ENCODE results near the gene ARSB. TPM values are rescaled to one million over a fixed set of nuclear protein-coding genes. Genes with fewer than 3 reads are reported as not detected.

Gene ARSB
- total RNA-seq, 3 donors from 2014 or later = 9.8 to 17.6 (median 10.0) TPM

DNA sequence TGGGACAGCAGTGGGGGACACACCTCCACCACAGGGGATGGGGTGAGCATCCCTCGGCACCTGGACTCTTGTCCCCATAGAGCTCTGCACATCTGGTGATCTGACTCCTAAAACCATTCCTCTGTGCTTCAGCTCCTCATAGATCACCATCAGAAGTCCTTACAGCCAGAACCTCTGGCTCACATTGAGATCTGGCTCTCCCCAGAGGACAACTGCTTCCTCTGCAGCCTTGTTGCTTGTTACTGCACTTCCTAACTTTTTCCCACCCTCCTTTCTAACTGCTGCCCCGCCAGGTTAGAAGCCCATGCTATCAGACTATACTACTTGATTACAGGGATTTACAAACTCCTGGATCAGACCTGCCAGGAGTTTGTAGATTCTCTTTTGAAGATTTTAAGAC, 64.5 kb downstream of the ARSB start:
- H3K4me3 ChIP-seq = no peak overlapping the region
- TF ChIP-seq POLR2AphosphoS5 (IDR thresholded peaks at IDR 0.05) (no peak), POLR2A (IDR thresholded peaks at IDR 0.05) (no peak)
- TF ChIP-seq, protein P1, sequence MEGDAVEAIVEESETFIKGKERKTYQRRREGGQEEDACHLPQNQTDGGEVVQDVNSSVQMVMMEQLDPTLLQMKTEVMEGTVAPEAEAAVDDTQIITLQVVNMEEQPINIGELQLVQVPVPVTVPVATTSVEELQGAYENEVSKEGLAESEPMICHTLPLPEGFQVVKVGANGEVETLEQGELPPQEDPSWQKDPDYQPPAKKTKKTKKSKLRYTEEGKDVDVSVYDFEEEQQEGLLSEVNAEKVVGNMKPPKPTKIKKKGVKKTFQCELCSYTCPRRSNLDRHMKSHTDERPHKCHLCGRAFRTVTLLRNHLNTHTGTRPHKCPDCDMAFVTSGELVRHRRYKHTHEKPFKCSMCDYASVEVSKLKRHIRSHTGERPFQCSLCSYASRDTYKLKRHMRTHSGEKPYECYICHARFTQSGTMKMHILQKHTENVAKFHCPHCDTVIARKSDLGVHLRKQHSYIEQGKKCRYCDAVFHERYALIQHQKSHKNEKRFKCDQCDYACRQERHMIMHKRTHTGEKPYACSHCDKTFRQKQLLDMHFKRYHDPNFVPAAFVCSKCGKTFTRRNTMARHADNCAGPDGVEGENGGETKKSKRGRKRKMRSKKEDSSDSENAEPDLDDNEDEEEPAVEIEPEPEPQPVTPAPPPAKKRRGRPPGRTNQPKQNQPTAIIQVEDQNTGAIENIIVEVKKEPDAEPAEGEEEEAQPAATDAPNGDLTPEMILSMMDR (IDR thresholded peaks at IDR 0.05) = peak in 1 of 3 donors; percentile 21
- H3K27ac ChIP-seq = no peak overlapping the region
- DNase-seq (ENCODE audit: low spot score in 2 of 2) = no peak
- H3K4me1 ChIP-seq = no peaks in the 10 kb centered on the region
- no peaks in the 10 kb centered on the region for H3K36me3 ChIP-seq
- intact Hi-C loops (cut with DNase I; ENCODE audit: low total_unique reads) = no loop called here
- no peaks in the 10 kb centered on the region for H3K9me3 ChIP-seq
- H3K27me3 ChIP-seq = no peaks in the 10 kb centered on the region

DNA sequence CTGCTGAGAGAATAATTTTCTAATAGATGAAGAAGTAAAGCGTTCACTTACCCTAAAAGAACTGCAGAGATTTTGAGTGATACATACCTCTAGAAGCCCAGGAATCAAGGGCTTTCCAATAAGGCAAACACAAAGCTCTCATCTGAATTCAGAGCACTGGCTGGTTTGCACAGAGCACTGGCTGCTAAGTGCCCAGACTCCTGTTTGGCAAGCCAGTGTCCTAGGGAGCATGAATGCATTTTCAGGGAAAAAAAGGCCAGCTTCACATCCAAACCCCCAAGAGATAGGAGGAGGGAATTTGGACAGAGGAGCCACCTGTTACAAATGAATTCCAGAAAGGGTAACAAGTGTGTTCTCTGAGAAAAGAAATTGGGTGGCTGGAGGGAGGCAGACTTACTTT, 65.3 kb downstream of the ARSB start:
- no peak for DNase-seq (ENCODE audit: low spot score in 2 of 2)
- H3K4me1 ChIP-seq = no peaks in the 10 kb centered on the region
- H3K4me3 ChIP-seq = no peak overlapping the region
- H3K9me3 ChIP-seq = no peaks in the 10 kb centered on the region
- no peak overlapping the region for H3K27ac ChIP-seq
- TF ChIP-seq POLR2AphosphoS5 (IDR thresholded peaks at IDR 0.05) = no peak
- TF ChIP-seq, protein P1 (IDR thresholded peaks at IDR 0.05) = no peak
- TF ChIP-seq POLR2A (IDR thresholded peaks at IDR 0.05) = no peak
- H3K27me3 ChIP-seq = no peaks in the 10 kb centered on the region
- intact Hi-C loops (cut with DNase I; ENCODE audit: low total_unique reads) = no loop called here
- no peaks in the 10 kb centered on the region for H3K36me3 ChIP-seq

DNA sequence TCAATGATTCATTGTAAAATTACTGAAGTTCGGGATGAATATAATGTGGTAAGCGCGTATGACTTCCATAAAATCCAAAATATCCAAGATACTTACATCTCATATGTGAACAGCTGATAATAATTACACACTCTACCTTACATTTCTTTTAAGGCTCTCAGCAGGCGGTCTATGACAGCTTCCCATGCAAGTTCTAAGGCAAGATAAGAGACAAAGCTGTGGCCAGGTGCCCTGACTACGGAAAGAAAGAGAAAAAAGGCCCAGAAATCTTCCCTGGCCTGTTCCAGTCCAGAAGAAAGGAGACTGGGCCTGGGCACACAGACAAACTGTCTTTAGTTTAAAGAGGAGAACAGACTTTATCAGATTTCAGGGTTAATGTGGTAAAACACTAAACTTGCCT, 69.1 kb downstream of the ARSB start:
- no peak for DNase-seq (ENCODE audit: low spot score in 2 of 2)
- Histone ChIP-seq H3K27me3 (no peaks in the 10 kb centered on the region), H3K27ac (no peak overlapping the region), H3K36me3 (no peaks in the 10 kb centered on the region), H3K4me3 (no peak overlapping the region), H3K9me3 (no peaks in the 10 kb centered on the region), H3K4me1 (no peaks in the 10 kb centered on the region)
- TF ChIP-seq, protein P1 (IDR thresholded peaks at IDR 0.05) = no peak
- TF ChIP-seq POLR2A (IDR thresholded peaks at IDR 0.05) = no peak
- no peak for TF ChIP-seq POLR2AphosphoS5 (IDR thresholded peaks at IDR 0.05)
- intact Hi-C loops (cut with DNase I; ENCODE audit: low total_unique reads) = no loop called here

DNA sequence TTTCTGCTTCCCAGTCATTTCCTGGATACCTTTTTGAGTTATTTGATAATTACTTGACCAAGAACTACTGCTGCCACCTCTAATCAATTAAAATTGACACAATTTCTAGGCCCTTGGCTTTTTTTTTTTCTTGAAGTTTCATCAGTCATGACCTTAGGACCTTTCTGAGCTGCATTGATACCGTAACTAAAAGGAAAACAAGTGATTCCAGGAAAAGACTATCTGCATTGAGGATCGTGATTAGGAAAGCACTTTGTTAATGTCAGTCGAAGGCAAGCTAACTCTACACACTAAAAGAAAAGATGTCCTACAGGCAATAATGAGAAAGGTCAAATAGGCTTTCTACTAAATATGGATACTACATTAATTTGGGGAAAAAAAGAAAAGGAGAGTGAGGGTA, 69.9 kb downstream of the ARSB start:
- H3K9me3 ChIP-seq = no peaks in the 10 kb centered on the region
- H3K4me1 ChIP-seq = no peaks in the 10 kb centered on the region
- no peak overlapping the region for H3K27ac ChIP-seq
- no peaks in the 10 kb centered on the region for H3K27me3 ChIP-seq
- no peaks in the 10 kb centered on the region for H3K36me3 ChIP-seq
- TF ChIP-seq POLR2AphosphoS5 (IDR thresholded peaks at IDR 0.05) (no peak), POLR2A (IDR thresholded peaks at IDR 0.05) (no peak)
- TF ChIP-seq, protein P1 (IDR thresholded peaks at IDR 0.05) = no peak
- no peak overlapping the region for H3K4me3 ChIP-seq
- intact Hi-C loops (cut with DNase I; ENCODE audit: low total_unique reads) = no loop called here
- DNase-seq (ENCODE audit: low spot score in 2 of 2) = no peak

DNA sequence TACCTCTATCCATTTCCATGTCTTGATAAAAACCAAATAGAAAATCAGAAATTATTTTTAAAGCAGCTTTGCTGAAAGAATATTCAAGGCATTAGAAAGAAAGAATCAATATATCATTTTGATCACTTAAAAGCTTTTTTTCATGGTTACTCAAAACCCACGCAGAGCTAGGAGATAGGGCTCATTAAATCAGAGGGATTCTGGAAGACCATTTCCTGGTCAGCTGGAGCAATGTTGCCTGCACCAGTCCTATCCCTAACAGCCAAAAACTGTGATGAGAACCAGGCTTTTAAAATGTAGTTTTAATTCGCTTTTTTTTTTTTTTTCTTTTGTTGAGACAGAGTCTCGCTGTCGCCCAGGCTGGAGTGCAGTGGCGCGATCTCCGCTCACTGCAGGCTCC, 72.3 kb downstream of the ARSB start:
- Histone ChIP-seq H3K4me3 (no peak overlapping the region), H3K9me3 (no peaks in the 10 kb centered on the region), H3K27ac (no peak overlapping the region), H3K27me3 (no peaks in the 10 kb centered on the region), H3K36me3 (no peaks in the 10 kb centered on the region), H3K4me1 (no peaks in the 10 kb centered on the region)
- intact Hi-C loops (cut with DNase I; ENCODE audit: low total_unique reads) = no loop called here
- no peak for DNase-seq (ENCODE audit: low spot score in 2 of 2)
- TF ChIP-seq POLR2AphosphoS5 (IDR thresholded peaks at IDR 0.05) = no peak
- no peak for TF ChIP-seq POLR2A (IDR thresholded peaks at IDR 0.05)
- TF ChIP-seq, protein P1 (IDR thresholded peaks at IDR 0.05) = no peak

Data from breast epithelium (tissue), 4 donors.